K562 (cell line): ENCODE data around the gene IL13. TPM values are rescaled to one million over a fixed set of nuclear protein-coding genes. Genes with fewer than 3 reads are reported as not detected.

Source experiments
- GABPB1 ChIP-seq: sonication (generic); formaldehyde crosslinking; IDR thresholded peaks from 2 replicates; pipeline ENCODE4 v1.8.0; 2022; ENCODE audit warnings: mild to moderate bottlenecking, missing genetic modification reagents
- POLR2AphosphoS2 ChIP-seq: IDR thresholded peaks from 2 replicates; pipeline ENCODE4 v1.6.1; 2012; ENCODE audit warnings: low read length, improper control_type of control experiment
- XRCC5 ChIP-seq: fragments of 200-400 bp; formaldehyde crosslinking; IDR thresholded peaks from 2 replicates; pipeline ENCODE4 v1.6.1; 2017; ENCODE audit warnings: low read depth, mild to moderate bottlenecking, low read length
- polyA plus RNA-seq, 8 experiments: library from polyadenylated mRNA; depleted of rRNA in 4 of 8; stranded (reverse) in 5 of 8; unstranded in 3 of 8; fragments of >200 nt; fragmentation: Nextera tagmentation in 2 of 8; fragmentation: Illumina TruSeq in 1 of 8; extraction: Ambion mirVana in 2 of 8; extraction: Trizol in 1 of 8; gene quantifications; 2 replicates each; pipeline versions ENCODE4 v1.2.1 to v1.2.3, GENCODE V29; 2011 to 2014; ENCODE audit warnings: inconsistent platforms in 1 of 8, missing spikeins in 1 of 8
- total RNA-seq, 7 experiments: library from RNA; depleted of rRNA in 6 of 7; stranded (reverse); fragments of >200 nt in 6 of 7; fragmentation: Illumina TruSeq in 2 of 7; extraction: Trizol in 2 of 7; gene quantifications; 2 replicates each; pipeline versions ENCODE4 v1.2.1 to v1.2.3, GENCODE V29; 2011 to 2021; ENCODE audit warnings: low replicate concordance in 1 of 7
- TF ChIP-seq, protein P1 (sequence below): fragments of 250-450 bp; sonication (Bioruptor Pico); IDR thresholded peaks from 2 replicates; pipeline ENCODE4 v1.4.0; 2020; ENCODE audit warnings: mild to moderate bottlenecking, moderate library complexity, borderline replicate concordance
- TF ChIP-seq, protein P2 (sequence below): conservative IDR thresholded peaks from 2 replicates; pipeline ENCODE4 v1.6.1; 2011; ENCODE audit warnings: low read depth, mild to moderate bottlenecking, low read length; ENCODE audit not compliant: control insufficient read depth

IL13 gene
- total and polyA plus RNA-seq, 9 of the 15 experiments (the other 6 are each of a cell fraction or from before 2014, with no cell fraction given), result not detected

DNA sequence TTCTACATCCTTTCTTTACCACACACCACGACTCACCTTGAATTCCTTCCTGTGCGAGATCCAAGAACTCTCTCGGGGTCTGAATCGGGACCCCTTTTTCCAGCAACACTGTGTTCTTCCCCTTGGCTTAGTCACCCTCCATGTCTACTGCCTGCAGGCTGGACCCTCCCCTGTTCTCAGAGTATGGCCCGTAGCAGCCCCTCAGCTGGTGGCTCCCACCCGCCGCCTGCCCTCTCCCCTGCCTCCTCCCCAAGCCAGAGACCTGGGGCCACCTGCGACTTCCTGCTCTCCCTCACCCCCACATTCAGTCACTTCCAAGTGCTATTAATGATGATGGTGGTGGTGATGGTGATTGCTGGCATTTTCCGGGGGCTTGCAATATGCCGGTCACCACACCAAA is 9.3 kb downstream of the IL13 start (continued):
- TF ChIP-seq, protein P1, sequence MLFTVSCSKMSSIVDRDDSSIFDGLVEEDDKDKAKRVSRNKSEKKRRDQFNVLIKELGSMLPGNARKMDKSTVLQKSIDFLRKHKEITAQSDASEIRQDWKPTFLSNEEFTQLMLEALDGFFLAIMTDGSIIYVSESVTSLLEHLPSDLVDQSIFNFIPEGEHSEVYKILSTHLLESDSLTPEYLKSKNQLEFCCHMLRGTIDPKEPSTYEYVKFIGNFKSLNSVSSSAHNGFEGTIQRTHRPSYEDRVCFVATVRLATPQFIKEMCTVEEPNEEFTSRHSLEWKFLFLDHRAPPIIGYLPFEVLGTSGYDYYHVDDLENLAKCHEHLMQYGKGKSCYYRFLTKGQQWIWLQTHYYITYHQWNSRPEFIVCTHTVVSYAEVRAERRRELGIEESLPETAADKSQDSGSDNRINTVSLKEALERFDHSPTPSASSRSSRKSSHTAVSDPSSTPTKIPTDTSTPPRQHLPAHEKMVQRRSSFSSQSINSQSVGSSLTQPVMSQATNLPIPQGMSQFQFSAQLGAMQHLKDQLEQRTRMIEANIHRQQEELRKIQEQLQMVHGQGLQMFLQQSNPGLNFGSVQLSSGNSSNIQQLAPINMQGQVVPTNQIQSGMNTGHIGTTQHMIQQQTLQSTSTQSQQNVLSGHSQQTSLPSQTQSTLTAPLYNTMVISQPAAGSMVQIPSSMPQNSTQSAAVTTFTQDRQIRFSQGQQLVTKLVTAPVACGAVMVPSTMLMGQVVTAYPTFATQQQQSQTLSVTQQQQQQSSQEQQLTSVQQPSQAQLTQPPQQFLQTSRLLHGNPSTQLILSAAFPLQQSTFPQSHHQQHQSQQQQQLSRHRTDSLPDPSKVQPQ (CRISPR knock-in tag), result no peak
- no peak for TF ChIP-seq XRCC5
- TF ChIP-seq GABPB1 (CRISPR knock-in tag), result no peak
- TF ChIP-seq, protein P2, sequence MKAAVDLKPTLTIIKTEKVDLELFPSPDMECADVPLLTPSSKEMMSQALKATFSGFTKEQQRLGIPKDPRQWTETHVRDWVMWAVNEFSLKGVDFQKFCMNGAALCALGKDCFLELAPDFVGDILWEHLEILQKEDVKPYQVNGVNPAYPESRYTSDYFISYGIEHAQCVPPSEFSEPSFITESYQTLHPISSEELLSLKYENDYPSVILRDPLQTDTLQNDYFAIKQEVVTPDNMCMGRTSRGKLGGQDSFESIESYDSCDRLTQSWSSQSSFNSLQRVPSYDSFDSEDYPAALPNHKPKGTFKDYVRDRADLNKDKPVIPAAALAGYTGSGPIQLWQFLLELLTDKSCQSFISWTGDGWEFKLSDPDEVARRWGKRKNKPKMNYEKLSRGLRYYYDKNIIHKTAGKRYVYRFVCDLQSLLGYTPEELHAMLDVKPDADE, result no peak
- no peak for TF ChIP-seq POLR2AphosphoS2
